Stimulated activated naive CD8-positive, alpha-beta T cell treated with anti-CD3 and anti-CD28 coated beads, Interleukin-15, amount 100 ng/mL, for 72 hours (primary cell): Measurements from ENCODE around the gene PRCD.

Experiments
- ATAC-seq: fragments of 150-1000 bp; cut with Tn5 transposase; 2 replicates; pipeline ENCODE4 v1.10.0; 2021; ENCODE audit warnings: mild to moderate bottlenecking, moderate library complexity
- DNase-seq, 2 donors: peaks; one replicate each; pipeline ENCODE4 v3.0.0; 2021 to 2022
- H3K27ac Mint-ChIP-seq, 2 donors: one replicate each; pipeline ENCODE4 v1.8.0; 2022; ENCODE audit warnings: mild to moderate bottlenecking in 2 of 2, mixed read lengths in 2 of 2, moderate library complexity in 2 of 2
- H3K27me3 Mint-ChIP-seq: one replicate; pipeline ENCODE4 v1.8.0; 2022; ENCODE audit warnings: mixed read lengths
- H3K4me1 Mint-ChIP-seq: one replicate; pipeline ENCODE4 v1.8.0; 2022; ENCODE audit warnings: mild to moderate bottlenecking, mixed read lengths
- H3K4me3 Mint-ChIP-seq, 2 donors: one replicate each; pipeline ENCODE4 v1.8.0; 2022; ENCODE audit warnings: mild to moderate bottlenecking in 2 of 2, mixed read lengths in 2 of 2, moderate library complexity in 1 of 2
- H3K9me3 Mint-ChIP-seq, 2 donors: one replicate each; pipeline ENCODE4 v1.8.0; 2022; ENCODE audit warnings: mixed read lengths in 2 of 2

PRCD gene

DNA sequence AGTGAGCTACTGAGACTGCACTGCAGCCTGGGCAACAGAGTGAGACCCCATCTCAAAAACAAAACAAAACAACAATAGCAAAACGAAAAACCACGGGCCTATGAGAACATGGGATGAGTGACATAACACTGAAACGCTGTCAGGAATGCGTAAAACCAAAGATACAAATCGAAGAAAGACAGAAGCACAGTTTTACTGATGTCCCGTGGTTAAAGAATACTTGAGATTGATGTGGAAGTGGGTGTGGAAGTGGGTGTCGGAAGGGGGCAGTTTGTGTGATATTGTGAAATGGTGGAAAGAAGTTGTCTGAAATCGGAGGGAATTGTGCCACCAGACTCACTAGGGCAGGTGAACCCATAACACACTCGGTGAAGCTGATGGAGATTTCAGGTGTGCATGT, 36.3 kb downstream of the PRCD start:
- peaks cover 7% of the 10 kb centered on the region for H3K27me3 Mint-ChIP-seq
- ATAC-seq (no peak), DNase-seq (no peak)
- peaks cover 10% of the 10 kb centered on the region for H3K4me1 Mint-ChIP-seq
- H3K9me3 Mint-ChIP-seq: no peaks in the 10 kb centered on the region
- H3K27ac Mint-ChIP-seq: no peak overlapping the region
- no peak overlapping the region for H3K4me3 Mint-ChIP-seq

DNA sequence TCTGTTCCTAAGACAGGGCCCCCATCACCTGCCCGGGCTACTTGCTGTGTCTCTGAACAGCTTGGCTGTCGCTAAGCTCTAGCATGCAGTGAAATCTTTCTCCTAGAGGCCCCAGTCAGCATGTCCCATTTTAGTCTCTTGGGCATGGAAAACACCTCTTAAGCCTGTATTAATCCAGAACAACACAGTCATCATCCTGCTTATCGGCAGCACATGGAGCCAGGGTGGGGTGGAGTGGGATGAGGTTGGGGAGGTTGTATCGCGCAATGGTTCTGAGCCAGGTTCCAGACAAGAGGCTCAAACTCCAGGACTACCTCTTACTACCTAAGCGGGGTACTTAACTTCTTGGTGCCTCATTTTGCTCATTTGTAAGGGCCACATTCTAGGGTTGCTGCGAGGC, 38.0 kb downstream of the PRCD start:
- Mint-ChIP-seq H3K27ac (no peak overlapping the region), H3K4me3 (no peak overlapping the region), H3K27me3 (peaks cover 13% of the 10 kb centered on the region), H3K9me3 (no peaks in the 10 kb centered on the region), H3K4me1 (peaks cover 10% of the 10 kb centered on the region)
- DNase-seq: no peak
- no peak for ATAC-seq

DNA sequence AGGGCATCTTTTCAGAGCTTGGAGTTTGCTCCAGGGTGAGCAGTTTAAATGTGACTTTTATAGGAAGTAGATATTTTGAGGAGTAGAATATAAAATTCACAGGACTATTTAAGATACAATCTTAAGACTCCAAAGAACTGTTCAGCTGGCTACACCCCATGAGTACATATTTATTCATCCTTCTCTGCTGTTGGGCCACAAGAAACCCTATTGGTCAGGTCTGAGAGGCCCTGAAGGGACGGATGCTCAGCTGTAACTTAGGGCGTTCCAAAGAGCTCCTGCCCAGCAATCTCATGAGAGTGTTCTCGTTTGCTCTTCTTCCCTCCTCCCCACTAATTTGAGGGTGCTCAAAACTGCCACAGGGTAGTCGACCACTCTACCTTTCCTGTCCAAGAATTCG, 38.5 kb downstream of the PRCD start:
- DNase-seq (no peak), ATAC-seq (no peak)
- peaks cover 10% of the 10 kb centered on the region for H3K4me1 Mint-ChIP-seq
- H3K9me3 Mint-ChIP-seq: no peaks in the 10 kb centered on the region
- peaks cover 18% of the 10 kb centered on the region for H3K27me3 Mint-ChIP-seq
- H3K27ac Mint-ChIP-seq: no peak overlapping the region
- no peak overlapping the region for H3K4me3 Mint-ChIP-seq

DNA sequence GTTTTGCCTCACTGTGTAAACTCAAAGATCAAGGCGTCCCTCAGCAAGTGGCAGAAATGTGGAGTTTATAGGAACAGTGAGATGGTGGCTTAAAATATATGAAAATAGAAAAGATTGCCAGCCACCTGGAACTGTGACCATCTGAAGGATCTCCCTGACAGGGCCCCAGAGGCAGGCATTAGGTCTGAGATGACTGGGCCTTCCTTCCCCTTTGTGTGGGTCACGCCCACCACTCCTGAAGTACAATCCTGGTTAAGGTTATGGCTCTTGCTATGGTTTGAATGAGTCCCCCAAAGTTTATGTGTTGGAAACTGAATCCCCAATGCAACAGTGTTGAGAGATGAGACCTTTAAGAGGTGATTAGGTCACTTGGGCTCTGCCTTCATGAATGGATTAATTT, 39.4 kb downstream of the PRCD start:
- peak; percentile 76 for ATAC-seq
- Mint-ChIP-seq H3K4me1 (peaks cover 10% of the 10 kb centered on the region), H3K27me3 (peaks cover 27% of the 10 kb centered on the region), H3K9me3 (no peaks in the 10 kb centered on the region), H3K27ac (no peak overlapping the region), H3K4me3 (no peak overlapping the region)
- DNase-seq: no peak

DNA sequence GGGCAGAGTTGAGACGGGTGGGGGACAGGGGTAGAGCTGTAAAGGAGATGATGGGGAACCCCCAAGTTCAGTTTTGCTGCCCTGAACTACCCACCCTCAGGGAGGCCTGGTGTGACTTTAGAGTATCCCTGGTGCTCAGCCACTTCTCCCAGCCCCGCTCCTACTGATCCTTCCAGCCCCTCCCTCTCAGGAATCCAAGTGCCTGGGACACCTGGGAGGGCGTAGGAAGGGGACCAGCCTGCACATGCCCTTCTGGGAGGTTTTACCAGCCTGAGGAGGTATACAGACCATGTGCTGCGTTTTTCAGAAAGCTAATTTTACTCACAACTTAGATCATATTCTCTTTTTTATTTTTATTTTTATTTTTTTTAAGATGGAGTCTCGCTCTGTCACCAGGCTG, 41.7 kb downstream of the PRCD start:
- DNase-seq: no peak

DNA sequence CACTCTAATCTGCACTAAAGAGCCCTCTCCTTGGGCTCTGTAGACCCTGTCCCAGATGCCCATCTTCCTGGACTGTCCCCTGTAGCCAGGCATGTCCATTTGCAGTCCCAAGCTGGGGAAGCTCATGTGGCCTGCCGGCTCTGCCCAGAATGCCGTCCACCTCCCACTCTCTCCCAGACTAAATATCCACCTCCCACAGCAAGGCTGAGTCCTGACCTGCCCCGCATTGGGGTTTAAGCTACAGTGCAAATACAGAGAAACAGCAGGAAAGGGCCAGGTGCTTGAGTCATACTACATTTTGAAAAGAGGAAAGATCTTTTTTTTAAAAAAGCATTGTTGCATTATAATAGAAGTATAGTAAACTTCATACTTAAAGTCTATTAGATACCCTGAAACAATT, 42.8 kb downstream of the PRCD start:
- Mint-ChIP-seq H3K4me3 (no peak overlapping the region), H3K27ac (no peak overlapping the region), H3K27me3 (peaks cover 52% of the 10 kb centered on the region), H3K4me1 (peaks cover 32% of the 10 kb centered on the region), H3K9me3 (no peaks in the 10 kb centered on the region)
- ATAC-seq (no peak), DNase-seq (no peak)

More for the DNA sequence above, 41.7 kb downstream of the PRCD start:
- Mint-ChIP-seq H3K27ac (no peak overlapping the region), H3K9me3 (no peaks in the 10 kb centered on the region), H3K4me1 (peaks cover 26% of the 10 kb centered on the region), H3K27me3 (peaks cover 41% of the 10 kb centered on the region), H3K4me3 (no peak overlapping the region)
- no peak for ATAC-seq

DNA sequence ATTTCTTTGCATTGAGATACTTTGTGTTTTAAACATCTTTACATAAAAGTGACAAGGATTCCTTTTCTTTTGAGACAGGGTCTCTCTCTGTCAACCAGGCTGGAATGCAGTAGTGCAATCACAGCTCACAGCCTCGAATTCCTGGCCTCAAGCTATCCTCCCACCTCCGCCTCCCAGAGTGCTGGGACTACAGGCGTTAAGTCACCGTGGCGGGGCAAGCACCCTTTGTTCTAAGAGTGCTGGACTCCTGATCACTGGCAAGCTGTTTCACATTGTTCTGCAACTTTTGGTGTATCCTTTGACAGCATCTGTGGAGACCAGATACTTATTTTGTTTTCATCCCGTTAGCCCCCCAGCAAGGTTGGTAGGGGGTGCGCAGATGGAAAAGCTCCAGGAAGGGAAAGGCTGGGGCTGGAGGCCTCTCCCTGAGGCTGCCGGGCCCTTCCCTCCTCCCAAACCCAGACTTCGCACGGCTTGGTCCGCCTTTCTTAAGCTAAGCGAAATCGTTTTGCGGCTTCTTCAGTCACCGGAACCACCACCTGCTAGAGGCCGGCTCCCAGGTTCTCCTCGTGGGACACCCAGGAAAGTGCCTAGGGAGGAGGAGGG, 44.7 kb downstream of the PRCD start:
- ATAC-seq: no peak
- no peak for DNase-seq
- H3K9me3 Mint-ChIP-seq: no peaks in the 10 kb centered on the region
- H3K4me3 Mint-ChIP-seq: peak overlapping the region; percentile 76 to 80
- no peak overlapping the region for H3K27ac Mint-ChIP-seq
- H3K4me1 Mint-ChIP-seq: peaks cover 26% of the 10 kb centered on the region
- peaks cover 71% of the 10 kb centered on the region for H3K27me3 Mint-ChIP-seq

DNA sequence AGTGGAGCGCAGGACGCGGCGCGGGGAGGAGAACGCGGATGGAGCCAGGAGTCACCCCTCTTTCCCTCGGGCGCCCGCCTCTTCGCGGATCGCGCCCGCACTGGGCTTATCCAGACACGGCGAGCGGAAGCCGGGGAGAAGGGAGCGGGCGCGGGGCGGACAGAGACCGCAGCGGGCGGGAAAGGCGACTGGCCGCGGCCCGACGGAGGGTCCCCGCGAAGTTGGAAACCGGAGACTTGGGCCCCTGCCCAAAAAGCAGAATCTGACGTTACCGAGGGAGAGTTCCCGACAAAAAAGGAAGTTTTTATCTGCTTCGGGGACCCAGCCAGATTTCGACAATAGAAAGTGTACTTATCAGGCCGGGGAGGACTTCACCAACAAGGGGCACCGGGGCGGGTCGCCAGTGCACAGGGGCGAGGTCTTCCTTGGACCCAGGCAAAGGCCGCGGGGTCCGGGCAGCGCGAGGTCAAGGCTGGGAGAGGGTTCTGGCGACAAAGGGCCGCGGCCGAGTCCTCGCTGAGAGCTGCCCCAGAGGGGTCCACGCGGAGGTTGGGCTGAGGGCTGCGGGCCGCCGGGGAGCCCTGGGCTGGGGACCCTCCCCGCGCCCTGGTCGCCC, 45.3 kb downstream of the PRCD start:
- no peaks in the 10 kb centered on the region for H3K9me3 Mint-ChIP-seq
- no peak overlapping the region for H3K27ac Mint-ChIP-seq
- H3K27me3 Mint-ChIP-seq: peaks cover 77% of the 10 kb centered on the region
- no peak for ATAC-seq
- peaks cover 22% of the 10 kb centered on the region for H3K4me1 Mint-ChIP-seq
- DNase-seq: peak in 1 of 2 donors; percentile 16
- peak overlapping the region; percentile 76 to 80 for H3K4me3 Mint-ChIP-seq

DNA sequence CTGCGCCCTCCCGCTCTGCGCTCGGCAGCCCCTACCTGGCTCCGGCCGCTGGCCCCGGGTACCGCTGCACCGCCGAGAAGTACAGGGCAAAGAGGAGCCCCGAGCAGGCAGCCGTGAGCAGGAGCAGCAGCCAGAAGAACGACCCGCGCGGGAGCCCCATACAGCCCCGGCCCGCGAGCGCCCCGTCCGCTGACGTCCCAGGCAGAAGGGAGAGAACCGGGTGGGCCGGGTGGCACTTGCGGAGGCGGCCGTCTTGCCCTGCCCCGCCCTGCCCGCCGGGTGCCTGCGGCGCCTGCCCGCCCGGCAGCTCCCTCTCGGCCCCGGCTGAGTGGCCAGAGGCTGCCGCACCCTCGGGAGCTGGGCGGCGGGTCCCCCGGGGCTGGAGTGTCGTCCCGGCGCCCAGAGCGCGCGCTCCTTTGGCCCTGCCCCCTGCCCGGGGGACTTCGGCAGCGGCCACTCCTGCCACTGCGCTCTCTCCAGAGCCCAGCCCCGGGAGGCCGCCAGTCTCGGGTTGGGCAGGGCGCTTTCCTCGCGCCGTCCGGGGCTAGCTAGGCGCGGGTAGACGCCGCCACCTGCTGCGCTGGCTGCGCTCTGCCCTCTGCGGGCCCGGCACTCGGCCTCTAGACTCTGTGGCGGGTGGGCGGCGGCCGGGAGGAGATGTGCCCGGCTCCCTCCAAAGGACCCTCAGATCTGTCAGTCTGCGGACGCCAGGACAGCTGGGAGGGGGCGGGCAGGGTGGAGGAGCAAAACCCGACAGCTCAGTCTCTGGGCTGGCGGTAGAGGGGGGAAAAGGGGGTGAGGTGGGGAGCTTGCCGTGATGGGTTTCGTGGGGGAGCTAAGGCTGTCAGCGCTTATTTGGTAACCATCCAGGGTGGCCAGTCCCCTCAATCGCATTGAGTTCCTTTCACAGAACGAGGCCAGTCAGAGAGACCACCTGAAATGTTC, 46.1 kb downstream of the PRCD start, which contains the start of gene ST6GALNAC2:
TSS of gene ST6GALNAC2 (minus strand) at position 212 of the 945 bp plus-strand sequence. CDS start at position 160, 52 bp downstream.
- Mint-ChIP-seq H3K9me3 (no peaks in the 10 kb centered on the region), H3K4me3 (peak within 1 kb of the TSS; percentile 76 to 80), H3K4me1 (peaks cover 22% of the 10 kb centered on the region), H3K27me3 (peaks cover 79% of the 10 kb centered on the region), H3K27ac (no peak within 1 kb of the TSS)
- peak; percentile 46 to 50 for DNase-seq
- ATAC-seq: peak; percentile 89

DNA sequence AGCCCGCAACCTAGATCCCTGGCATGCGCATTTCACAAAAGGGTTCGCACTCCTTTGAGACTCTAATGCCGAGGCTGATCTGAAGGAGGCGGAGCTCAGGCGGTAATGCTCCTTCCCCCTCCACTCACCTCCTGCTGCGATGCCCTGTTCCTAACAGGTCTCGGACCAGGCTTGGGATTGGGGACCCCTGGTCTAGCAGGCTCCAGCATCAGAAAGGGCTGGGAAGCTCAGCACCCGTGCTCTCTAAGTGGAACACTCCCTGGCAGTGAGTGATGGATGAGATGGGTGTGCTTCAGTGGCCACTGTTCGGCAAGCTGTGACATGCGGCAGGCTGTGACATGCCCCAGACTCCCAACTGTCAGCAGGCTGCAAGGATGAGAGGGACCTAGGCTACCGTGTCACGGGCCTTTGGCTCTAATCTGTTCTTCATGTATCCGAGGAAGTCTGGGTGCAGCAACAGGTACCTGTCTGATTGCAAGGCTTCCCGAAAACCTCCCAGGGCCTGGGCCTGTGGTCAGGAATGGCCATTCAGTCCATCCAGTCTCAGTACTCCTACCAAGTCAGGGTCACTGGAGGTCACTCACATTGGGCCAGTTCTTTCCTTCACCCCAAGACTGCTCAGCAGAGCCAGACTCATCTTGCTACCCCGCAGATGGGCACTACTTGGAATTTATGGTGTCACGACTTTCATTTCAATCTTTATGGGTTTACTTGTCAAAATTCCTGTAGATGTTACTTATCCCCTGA, 47.1 kb downstream of the PRCD start:
- H3K27me3 Mint-ChIP-seq: peaks cover 79% of the 10 kb centered on the region
- peaks cover 22% of the 10 kb centered on the region for H3K4me1 Mint-ChIP-seq
- H3K9me3 Mint-ChIP-seq: no peaks in the 10 kb centered on the region
- DNase-seq (no peak), ATAC-seq (no peak)
- H3K4me3 Mint-ChIP-seq: peak overlapping the region in 1 of 2 donors; percentile 13
- no peak overlapping the region for H3K27ac Mint-ChIP-seq

DNA sequence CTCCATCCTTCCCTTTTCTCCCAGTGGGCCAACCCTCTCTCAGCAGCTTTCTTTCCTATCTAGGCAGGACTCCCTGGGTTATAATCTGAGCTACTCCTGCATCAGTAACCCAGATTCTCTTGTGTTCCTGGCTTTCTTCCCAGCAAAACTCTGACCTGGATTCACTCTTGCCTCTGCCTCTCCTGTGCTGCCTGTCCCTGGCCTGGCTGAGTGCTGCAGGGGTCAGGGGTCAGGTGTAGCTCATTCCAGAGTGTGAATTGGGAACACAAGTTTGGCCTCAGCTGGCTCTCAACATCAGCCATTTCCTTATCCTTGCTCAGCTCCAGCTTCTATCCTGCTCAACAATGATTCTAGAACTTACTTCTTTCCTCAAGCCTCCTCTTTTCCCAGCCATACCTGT, 48.3 kb downstream of the PRCD start:
- no peak overlapping the region for H3K4me3 Mint-ChIP-seq
- H3K4me1 Mint-ChIP-seq: peaks cover 22% of the 10 kb centered on the region
- ATAC-seq (no peak), DNase-seq (no peak)
- no peak overlapping the region for H3K27ac Mint-ChIP-seq
- H3K9me3 Mint-ChIP-seq: no peaks in the 10 kb centered on the region
- H3K27me3 Mint-ChIP-seq: peaks cover 72% of the 10 kb centered on the region

DNA sequence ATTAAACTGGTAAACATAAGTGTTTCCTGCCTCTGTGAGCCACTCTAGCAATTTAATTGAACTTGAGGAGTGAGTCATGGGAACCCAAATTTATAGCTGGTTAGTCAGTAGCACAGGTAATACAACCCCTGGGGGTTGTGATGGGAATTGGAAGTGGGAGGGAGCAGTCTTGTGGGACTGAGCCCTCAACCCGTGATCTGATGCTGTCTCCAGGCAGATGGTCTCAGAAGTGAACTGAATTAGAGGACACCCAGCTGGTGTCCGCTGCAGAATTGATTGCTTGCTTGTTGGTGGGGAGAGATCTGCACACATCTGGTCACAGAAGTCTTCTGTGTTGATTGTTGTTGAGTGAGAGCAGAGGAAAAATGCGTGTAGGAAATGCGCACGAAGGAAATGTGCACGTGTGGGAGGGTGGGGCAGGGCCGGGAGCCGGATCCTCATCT, 53.6 kb downstream of the PRCD start:
- H3K27ac Mint-ChIP-seq: no peak overlapping the region
- H3K4me1 Mint-ChIP-seq: no peaks in the 10 kb centered on the region
- H3K27me3 Mint-ChIP-seq: peaks cover 58% of the 10 kb centered on the region
- no peak overlapping the region for H3K4me3 Mint-ChIP-seq
- ATAC-seq (no peak), DNase-seq (no peak)
- no peaks in the 10 kb centered on the region for H3K9me3 Mint-ChIP-seq

DNA sequence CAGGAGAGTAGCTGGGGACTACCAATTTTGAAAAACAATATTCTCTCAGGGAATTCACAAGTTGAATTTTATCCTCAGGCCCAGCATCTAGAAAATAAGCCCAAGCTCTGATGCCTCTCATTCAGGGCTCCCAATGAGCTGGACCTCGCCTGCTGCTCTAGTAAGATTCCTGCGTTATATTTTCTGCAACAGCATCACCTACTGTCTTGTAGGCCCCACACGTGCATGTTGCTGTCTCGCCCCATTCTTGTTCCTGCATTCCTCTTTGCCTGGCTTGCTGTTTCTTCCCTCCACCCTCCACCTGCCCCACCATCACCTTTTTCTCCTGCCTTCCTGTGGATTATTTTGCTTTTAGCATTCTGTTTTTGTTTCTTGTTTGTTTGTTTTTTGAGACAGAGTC, 54.1 kb downstream of the PRCD start:
- ATAC-seq (no peak), DNase-seq (no peak)
- Mint-ChIP-seq H3K27me3 (peaks cover 58% of the 10 kb centered on the region), H3K27ac (no peak overlapping the region), H3K4me1 (no peaks in the 10 kb centered on the region), H3K4me3 (no peak overlapping the region), H3K9me3 (no peaks in the 10 kb centered on the region)

DNA sequence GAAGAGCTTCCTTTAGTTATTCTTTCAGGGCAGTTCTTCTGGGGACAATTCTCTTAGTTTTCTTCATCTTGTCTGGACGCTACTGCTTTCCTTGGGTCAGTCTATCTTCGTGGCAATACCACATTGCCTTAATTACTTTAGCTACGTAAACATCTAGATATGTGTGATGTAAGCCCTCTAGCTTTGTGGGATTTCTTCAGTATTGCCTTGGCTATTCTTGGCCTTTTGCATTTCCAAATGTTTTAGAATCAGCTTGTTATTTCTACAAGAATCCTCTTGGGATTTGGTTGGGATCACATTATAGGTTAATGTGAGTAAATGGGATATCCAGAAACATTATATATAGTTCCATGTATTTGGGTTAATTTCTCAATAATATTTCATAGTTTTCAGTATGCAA, 54.8 kb downstream of the PRCD start:
- Mint-ChIP-seq H3K27me3 (peaks cover 53% of the 10 kb centered on the region), H3K4me3 (no peak overlapping the region), H3K9me3 (no peaks in the 10 kb centered on the region), H3K4me1 (no peaks in the 10 kb centered on the region), H3K27ac (no peak overlapping the region)
- DNase-seq: no peak
- ATAC-seq: no peak
